ENCODE measurements around the gene HPCAL4. TPM values are rescaled to one million over a fixed set of nuclear protein-coding genes. Genes with fewer than 3 reads are reported as not detected.
A peak's percentile ranks its signal among the peaks of the same experiment; 100 is the strongest.

The HPCAL4 gene
- total RNA-seq, 1 donor from 2014 or later, result not detected

DNA sequence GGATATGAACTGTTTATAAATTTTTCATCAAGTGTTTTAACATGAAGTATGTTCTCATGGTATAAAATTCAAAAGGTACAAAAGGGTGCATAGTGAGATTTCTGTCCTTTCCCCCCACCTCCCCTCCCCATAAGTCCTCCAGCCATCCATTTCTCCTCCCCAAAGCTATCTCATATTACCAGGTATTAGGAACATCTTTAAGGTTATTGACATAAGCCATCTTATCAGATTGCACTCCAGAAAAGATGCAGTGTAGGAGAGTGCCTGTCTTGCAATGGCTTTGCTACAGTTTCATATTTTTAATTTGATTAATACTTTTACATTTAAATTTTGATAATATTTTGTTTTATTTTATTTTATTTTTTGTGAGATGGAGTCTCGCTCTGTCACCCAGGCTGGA, 13.5 kb upstream of the HPCAL4 start:
- peaks cover 57% of the 10 kb centered on the region for H3K27me3 Mint-ChIP-seq (ENCODE audit: unreplicated experiment)
- no peak overlapping the region for H3K4me3 Mint-ChIP-seq (ENCODE audit: unreplicated experiment)
- no peak overlapping the region for H3K27ac Mint-ChIP-seq (ENCODE audit: unreplicated experiment)
- no peak for DNase-seq (ENCODE audit: extremely low spot score, unreplicated experiment)
- no peaks in the 10 kb centered on the region for H3K36me3 Mint-ChIP-seq (ENCODE audit: unreplicated experiment)
- no peaks in the 10 kb centered on the region for H3K4me1 Mint-ChIP-seq (ENCODE audit: unreplicated experiment)
- no peaks in the 10 kb centered on the region for H3K9me3 Mint-ChIP-seq (ENCODE audit: unreplicated experiment)
- TF ChIP-seq, protein P1, sequence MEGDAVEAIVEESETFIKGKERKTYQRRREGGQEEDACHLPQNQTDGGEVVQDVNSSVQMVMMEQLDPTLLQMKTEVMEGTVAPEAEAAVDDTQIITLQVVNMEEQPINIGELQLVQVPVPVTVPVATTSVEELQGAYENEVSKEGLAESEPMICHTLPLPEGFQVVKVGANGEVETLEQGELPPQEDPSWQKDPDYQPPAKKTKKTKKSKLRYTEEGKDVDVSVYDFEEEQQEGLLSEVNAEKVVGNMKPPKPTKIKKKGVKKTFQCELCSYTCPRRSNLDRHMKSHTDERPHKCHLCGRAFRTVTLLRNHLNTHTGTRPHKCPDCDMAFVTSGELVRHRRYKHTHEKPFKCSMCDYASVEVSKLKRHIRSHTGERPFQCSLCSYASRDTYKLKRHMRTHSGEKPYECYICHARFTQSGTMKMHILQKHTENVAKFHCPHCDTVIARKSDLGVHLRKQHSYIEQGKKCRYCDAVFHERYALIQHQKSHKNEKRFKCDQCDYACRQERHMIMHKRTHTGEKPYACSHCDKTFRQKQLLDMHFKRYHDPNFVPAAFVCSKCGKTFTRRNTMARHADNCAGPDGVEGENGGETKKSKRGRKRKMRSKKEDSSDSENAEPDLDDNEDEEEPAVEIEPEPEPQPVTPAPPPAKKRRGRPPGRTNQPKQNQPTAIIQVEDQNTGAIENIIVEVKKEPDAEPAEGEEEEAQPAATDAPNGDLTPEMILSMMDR (IDR thresholded peaks at IDR 0.05), result no peak

DNA sequence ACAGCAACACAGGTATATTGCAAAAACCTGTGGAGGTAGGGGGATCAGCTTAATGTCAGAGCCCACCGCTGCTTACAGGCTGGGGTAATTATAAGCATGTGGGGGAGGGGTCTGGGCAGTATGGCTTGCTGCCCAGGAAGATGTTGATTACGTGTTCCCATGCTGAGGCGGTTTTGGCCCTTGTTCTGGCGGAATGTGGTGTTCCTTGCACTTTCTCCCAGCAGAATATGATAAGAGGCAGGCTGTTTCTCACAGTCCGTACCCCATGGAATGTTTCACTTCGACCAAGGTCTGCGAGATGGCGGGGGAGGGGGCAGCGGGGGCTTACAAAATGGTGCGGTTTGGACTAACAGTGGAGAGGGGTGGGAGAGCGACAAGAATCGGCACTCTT, 9.8 kb upstream of the HPCAL4 start:
- Mint-ChIP-seq H3K4me1 (ENCODE audit: unreplicated experiment) (no peaks in the 10 kb centered on the region), H3K4me3 (ENCODE audit: unreplicated experiment) (no peak overlapping the region), H3K9me3 (ENCODE audit: unreplicated experiment) (no peaks in the 10 kb centered on the region), H3K27me3 (ENCODE audit: unreplicated experiment) (peaks cover 62% of the 10 kb centered on the region), H3K36me3 (ENCODE audit: unreplicated experiment) (no peaks in the 10 kb centered on the region), H3K27ac (ENCODE audit: unreplicated experiment) (no peak overlapping the region)
- DNase-seq (ENCODE audit: extremely low spot score, unreplicated experiment), result peak; percentile 76
- TF ChIP-seq, protein P1 (IDR thresholded peaks at IDR 0.05), result no peak

DNA sequence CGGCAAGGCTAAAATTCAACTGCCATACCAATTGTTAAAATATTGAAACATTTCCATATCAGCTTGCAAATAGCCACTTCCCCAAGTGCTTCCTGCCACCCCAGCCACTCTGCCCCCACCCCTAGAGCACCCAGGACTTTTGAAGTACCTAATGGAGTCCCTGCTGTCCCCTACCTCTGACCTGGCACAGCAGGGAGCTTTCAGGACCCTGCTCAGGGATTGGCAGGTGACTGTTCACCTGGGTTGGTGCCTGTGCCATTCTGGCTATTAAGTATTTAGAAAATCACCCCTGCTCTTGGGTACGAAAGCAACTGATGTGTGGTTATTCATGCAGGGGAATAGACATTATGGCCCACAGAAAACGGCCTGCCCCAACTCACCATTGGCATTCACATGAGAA, 9.1 kb upstream of the HPCAL4 start:
- DNase-seq (ENCODE audit: extremely low spot score, unreplicated experiment), result peak; percentile 44
- H3K36me3 Mint-ChIP-seq (ENCODE audit: unreplicated experiment), result no peaks in the 10 kb centered on the region
- TF ChIP-seq, protein P1 (IDR thresholded peaks at IDR 0.05), result no peak
- no peaks in the 10 kb centered on the region for H3K9me3 Mint-ChIP-seq (ENCODE audit: unreplicated experiment)
- no peaks in the 10 kb centered on the region for H3K4me1 Mint-ChIP-seq (ENCODE audit: unreplicated experiment)
- H3K27ac Mint-ChIP-seq (ENCODE audit: unreplicated experiment), result no peak overlapping the region
- no peak overlapping the region for H3K4me3 Mint-ChIP-seq (ENCODE audit: unreplicated experiment)
- H3K27me3 Mint-ChIP-seq (ENCODE audit: unreplicated experiment), result peaks cover 62% of the 10 kb centered on the region

DNA sequence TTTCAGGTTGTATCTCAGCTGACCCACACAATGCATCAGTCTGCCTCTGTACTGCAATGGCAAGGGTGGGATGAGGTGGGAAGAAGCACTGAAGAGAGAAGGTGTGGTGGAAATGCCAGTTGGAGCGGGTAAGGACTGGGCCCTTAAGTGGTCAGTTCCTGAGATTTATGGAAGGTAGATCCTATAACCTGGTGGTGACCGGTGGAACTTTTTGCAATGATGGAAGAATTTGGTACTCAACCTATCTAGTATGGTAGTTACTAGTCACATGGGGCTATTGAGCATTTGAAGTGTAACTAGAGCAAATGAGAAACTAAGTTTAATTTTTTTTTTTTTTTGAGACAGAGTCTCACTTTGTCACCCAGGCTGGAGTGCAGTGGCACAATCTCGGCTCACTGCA, 8.2 kb upstream of the HPCAL4 start:
- no peaks in the 10 kb centered on the region for H3K36me3 Mint-ChIP-seq (ENCODE audit: unreplicated experiment)
- no peak overlapping the region for H3K4me3 Mint-ChIP-seq (ENCODE audit: unreplicated experiment)
- DNase-seq (ENCODE audit: extremely low spot score, unreplicated experiment), result peak; percentile 32
- TF ChIP-seq, protein P1 (IDR thresholded peaks at IDR 0.05), result no peak
- no peaks in the 10 kb centered on the region for H3K9me3 Mint-ChIP-seq (ENCODE audit: unreplicated experiment)
- no peaks in the 10 kb centered on the region for H3K4me1 Mint-ChIP-seq (ENCODE audit: unreplicated experiment)
- no peak overlapping the region for H3K27ac Mint-ChIP-seq (ENCODE audit: unreplicated experiment)
- peaks cover 68% of the 10 kb centered on the region for H3K27me3 Mint-ChIP-seq (ENCODE audit: unreplicated experiment)

DNA sequence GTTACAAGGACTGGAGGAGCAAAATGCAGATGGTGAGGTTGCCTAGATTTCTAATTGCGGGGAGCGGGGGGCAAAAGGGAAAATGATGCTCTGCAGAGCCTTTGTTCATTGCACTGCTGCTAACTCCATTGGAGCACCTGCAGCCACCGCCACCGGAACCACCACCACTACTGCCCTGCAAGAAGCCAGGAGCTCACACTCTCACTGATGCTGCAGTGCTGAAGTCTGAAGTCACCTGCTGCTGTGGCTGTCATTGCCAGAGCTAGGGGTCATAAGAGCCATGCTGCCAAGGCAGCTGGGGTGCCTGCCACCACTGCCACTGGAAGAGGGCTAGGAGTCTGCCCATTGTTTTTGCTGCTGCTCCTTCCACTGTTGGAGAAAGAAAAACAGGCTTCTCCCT, 7.3 kb upstream of the HPCAL4 start:
- H3K27me3 Mint-ChIP-seq (ENCODE audit: unreplicated experiment), result peaks cover 73% of the 10 kb centered on the region

More for the DNA sequence above, 7.3 kb upstream of the HPCAL4 start:
- no peak overlapping the region for H3K27ac Mint-ChIP-seq (ENCODE audit: unreplicated experiment)
- DNase-seq (ENCODE audit: extremely low spot score, unreplicated experiment), result no peak
- H3K36me3 Mint-ChIP-seq (ENCODE audit: unreplicated experiment), result no peaks in the 10 kb centered on the region
- H3K4me3 Mint-ChIP-seq (ENCODE audit: unreplicated experiment), result no peak overlapping the region
- TF ChIP-seq, protein P1 (IDR thresholded peaks at IDR 0.05), result no peak
- H3K4me1 Mint-ChIP-seq (ENCODE audit: unreplicated experiment), result no peaks in the 10 kb centered on the region
- no peaks in the 10 kb centered on the region for H3K9me3 Mint-ChIP-seq (ENCODE audit: unreplicated experiment)
